ENCODE results near the gene PPM1F.

GRCh38 chr22:21991304-21991596, 38.6 kb upstream of the PPM1F start:
- TF ChIP-seq CTCF (IDR thresholded peaks at IDR 0.05 in 8 of 11, conservative IDR thresholded peaks at IDR 0.05 in 3 of 11) (no peak), POLR2AphosphoS5 (IDR thresholded peaks at IDR 0.05) (no peak), POLR2A (IDR thresholded peaks at IDR 0.05) (no peak)
